HEK293 (cell line): ENCODE results near the gene RAPGEF5.

Source experiments
- CTCF ChIA-PET: fragments of 350-600 bp; formaldehyde crosslinking; extraction: SDS; loops from one replicate; lab custom pipeline; 2021; ENCODE audit warnings: antibody characterized with exemption; lab: Yijun Ruan, JAX
- POLR2A ChIA-PET: fragments of 300-600 bp; formaldehyde crosslinking; extraction: SDS; loops from one replicate; lab custom pipeline; 2020; ENCODE audit warnings: antibody characterized with exemption, inconsistent platforms; lab: Yijun Ruan, JAX
- H3K27ac ChIP-seq: fragments of 200-500 bp; sonication (Bioruptor generic); 2 replicates; pipeline ENCODE4 v1.5.1; 2014; ENCODE audit warnings: low read depth, low read length, control low read depth, inconsistent platforms; ENCODE audit errors: extremely low read depth
- H3K36me3 ChIP-seq, 2 experiments: fragments of 200-500 bp in 1 of 2; sonication (Bioruptor generic) in 1 of 2; 1 replicate in 1 of 2; 2 replicates in 1 of 2; pipeline ENCODE4 v1.5.1; 2014 to 2017; ENCODE audit warnings: inconsistent platforms in 2 of 2, low read length in 2 of 2; ENCODE audit not compliant: control insufficient read depth in 2 of 2, insufficient read depth in 1 of 2
- H3K4me1 ChIP-seq: fragments of 200-500 bp; sonication (Bioruptor generic); 2 replicates; pipeline ENCODE4 v1.5.1; 2014; ENCODE audit warnings: mild to moderate bottlenecking, low read length, inconsistent platforms; ENCODE audit not compliant: control insufficient read depth, insufficient read depth
- H3K4me3 ChIP-seq: 2 replicates; pipeline ENCODE4 v1.5.1; 2011; ENCODE audit warnings: low read depth, mild to moderate bottlenecking, control low read depth, low read length, moderate library complexity
- H3K9me3 ChIP-seq: fragments of 200-500 bp; sonication (Bioruptor generic); 2 replicates; pipeline ENCODE4 v1.5.1; 2014; ENCODE audit warnings: low read depth, low read length, inconsistent platforms; ENCODE audit not compliant: control insufficient read depth, insufficient read depth
- HOXA7 ChIP-seq: sonication (generic); formaldehyde crosslinking; IDR thresholded peaks from 2 replicates; pipeline ENCODE4 v1.8.1; 2022; ENCODE audit warnings: missing genetic modification reagents, borderline replicate concordance
- RBAK ChIP-seq: fragments of 450-650 bp; formaldehyde crosslinking; IDR thresholded peaks from 2 replicates; pipeline ENCODE4 v1.5.1; 2016; ENCODE audit warnings: missing biosample characterization, missing genetic modification characterization
- SALL2 ChIP-seq: fragments of 450-650 bp; formaldehyde crosslinking; IDR thresholded peaks from 2 replicates; pipeline ENCODE4 v1.5.0; 2017; ENCODE audit warnings: missing biosample characterization, mild to moderate bottlenecking, missing genetic modification characterization, borderline replicate concordance
- SCRT2 ChIP-seq: fragments of 450-650 bp; formaldehyde crosslinking; IDR thresholded peaks from 2 replicates; pipeline ENCODE4 v1.5.1; 2016; ENCODE audit warnings: missing biosample characterization, missing genetic modification characterization
- TCF7L2 ChIP-seq: IDR thresholded peaks from 2 replicates; pipeline ENCODE4 v1.6.1; 2011; ENCODE audit warnings: low read depth, mild to moderate bottlenecking, inconsistent platforms, low read length, moderate library complexity, borderline replicate concordance
- YY1 ChIP-seq: fragments of 450-650 bp; formaldehyde crosslinking; IDR thresholded peaks from 2 replicates; pipeline ENCODE4 v1.5.1; 2018; ENCODE audit warnings: missing biosample characterization, missing genetic modification characterization
- ZBTB17 ChIP-seq: fragments of 450-650 bp; formaldehyde crosslinking; IDR thresholded peaks from 2 replicates; pipeline ENCODE4 v1.5.1; 2016; ENCODE audit warnings: missing biosample characterization, missing genetic modification characterization
- ZFP41 ChIP-seq: fragments of 450-650 bp; formaldehyde crosslinking; IDR thresholded peaks from 2 replicates; pipeline ENCODE4 v1.5.1; 2016; ENCODE audit warnings: missing biosample characterization, missing genetic modification characterization, borderline replicate concordance
- ZNF114 ChIP-seq: fragments of 450-650 bp; formaldehyde crosslinking; IDR thresholded peaks from 2 replicates; pipeline ENCODE4 v1.5.0; 2017; ENCODE audit warnings: missing biosample characterization, missing genetic modification characterization
- ZNF174 ChIP-seq: fragments of 450-650 bp; formaldehyde crosslinking; IDR thresholded peaks from 2 replicates; pipeline ENCODE4 v1.5.0; 2017; ENCODE audit warnings: missing biosample characterization, mild to moderate bottlenecking, missing genetic modification characterization
- ZNF19 ChIP-seq: fragments of 450-650 bp; formaldehyde crosslinking; IDR thresholded peaks from 2 replicates; pipeline ENCODE4; 2016; ENCODE audit warnings: missing biosample characterization, missing genetic modification characterization, low read depth
- ZNF202 ChIP-seq: fragments of 450-650 bp; formaldehyde crosslinking; IDR thresholded peaks from 2 replicates; pipeline ENCODE4 v1.5.1; 2016; ENCODE audit warnings: missing biosample characterization, missing genetic modification characterization, borderline replicate concordance
- ZNF211 ChIP-seq: fragments of 450-650 bp; formaldehyde crosslinking; IDR thresholded peaks from 2 replicates; pipeline ENCODE4 v1.5.1; 2016; ENCODE audit warnings: low read depth, missing biosample characterization, missing genetic modification characterization
- ZNF214 ChIP-seq: fragments of 450-650 bp; formaldehyde crosslinking; IDR thresholded peaks from 2 replicates; pipeline ENCODE4 v1.5.1; 2017; ENCODE audit warnings: missing biosample characterization, mild to moderate bottlenecking, missing genetic modification characterization, borderline replicate concordance
- ZNF473 ChIP-seq: fragments of 450-650 bp; formaldehyde crosslinking; IDR thresholded peaks from 2 replicates; pipeline ENCODE4 v1.5.1; 2017; ENCODE audit warnings: missing biosample characterization, missing genetic modification characterization
- ZNF510 ChIP-seq: fragments of 450-650 bp; formaldehyde crosslinking; IDR thresholded peaks from 2 replicates; pipeline ENCODE4 v1.5.1; 2018; ENCODE audit warnings: mild to moderate bottlenecking, missing genetic modification characterization, missing biosample characterization; ENCODE audit not compliant: insufficient replicate concordance
- ZNF529 ChIP-seq: fragments of 450-650 bp; formaldehyde crosslinking; IDR thresholded peaks from 2 replicates; pipeline ENCODE4 v1.5.1; 2017; ENCODE audit warnings: missing genetic modification characterization, missing biosample characterization; ENCODE audit not compliant: insufficient replicate concordance
- ZNF549 ChIP-seq: fragments of 450-650 bp; IDR thresholded peaks from 2 replicates; pipeline ENCODE4 v1.5.1; 2018; ENCODE audit warnings: missing biosample characterization, missing genetic modification characterization, mild to moderate bottlenecking, inconsistent platforms, moderate library complexity
- ZNF571 ChIP-seq: fragments of 450-650 bp; formaldehyde crosslinking; IDR thresholded peaks from 2 replicates; pipeline ENCODE4 v1.5.0; 2017; ENCODE audit warnings: missing biosample characterization, missing genetic modification characterization
- ZNF658 ChIP-seq: fragments of 450-650 bp; formaldehyde crosslinking; IDR thresholded peaks from 2 replicates; pipeline ENCODE4; 2016; ENCODE audit warnings: missing biosample characterization, missing genetic modification characterization
- ZNF701 ChIP-seq: fragments of 450-650 bp; formaldehyde crosslinking; IDR thresholded peaks from 2 replicates; pipeline ENCODE4 v1.5.1; 2016; ENCODE audit warnings: missing biosample characterization, missing genetic modification characterization
- ZNF777 ChIP-seq: fragments of 450-650 bp; formaldehyde crosslinking; IDR thresholded peaks from 2 replicates; pipeline ENCODE4 v1.5.1; 2017; ENCODE audit warnings: missing biosample characterization, missing genetic modification characterization, borderline replicate concordance
- ZNF843 ChIP-seq: fragments of 450-650 bp; formaldehyde crosslinking; IDR thresholded peaks from 2 replicates; pipeline ENCODE4 v1.5.1; 2016; ENCODE audit warnings: missing biosample characterization, missing genetic modification characterization
- TF ChIP-seq, protein P1 (sequence below): fragments of 450-650 bp; formaldehyde crosslinking; IDR thresholded peaks from 2 replicates; pipeline ENCODE4 v1.5.1; 2016; ENCODE audit warnings: missing biosample characterization, missing genetic modification characterization
- TF ChIP-seq, protein P2 (sequence below): fragments of 450-650 bp; formaldehyde crosslinking; IDR thresholded peaks from 2 replicates; pipeline ENCODE4 v1.5.1; 2016; ENCODE audit warnings: missing biosample characterization, missing genetic modification characterization
- TF ChIP-seq, protein P3 (sequence below): fragments of 450-650 bp; formaldehyde crosslinking; conservative IDR thresholded peaks from 2 replicates; pipeline ENCODE4 v1.5.1; 2016; ENCODE audit warnings: low read depth, missing biosample characterization, missing genetic modification characterization

Gene RAPGEF5

DNA sequence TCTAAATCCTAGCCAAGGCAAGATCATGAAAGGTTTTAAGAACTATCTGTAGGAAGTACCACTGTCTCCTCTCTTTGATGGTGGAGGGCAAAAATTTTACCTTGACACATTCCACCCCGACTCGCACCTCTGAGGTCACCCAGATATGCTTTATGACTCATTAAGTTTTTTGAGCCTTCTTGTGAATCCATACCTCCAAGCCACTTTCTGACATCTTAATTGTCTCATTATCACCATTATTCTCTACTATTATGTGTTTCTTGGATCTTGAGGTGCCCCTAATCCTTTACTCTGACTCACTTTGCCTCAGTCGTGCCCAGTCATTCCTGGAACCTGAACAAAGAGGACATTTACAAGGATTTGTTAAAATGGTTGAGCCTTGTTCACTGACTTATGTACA, 146.6 kb downstream of the RAPGEF5 start:
- H3K4me1 ChIP-seq, result no peaks in the 10 kb centered on the region
- H3K36me3 ChIP-seq, result no peaks in the 10 kb centered on the region
- TF ChIP-seq ZNF777 (tag by site-specific recombination) (no peak), ZNF701 (tag by site-specific recombination) (no peak), ZNF211 (tag by site-specific recombination) (no peak), ZNF19 (tag by site-specific recombination) (no peak), ZNF658 (tag by site-specific recombination) (no peak), RBAK (tag by site-specific recombination) (no peak), ZBTB17 (tag by site-specific recombination) (no peak), SCRT2 (no peak), ZNF214 (tag by site-specific recombination) (no peak), TCF7L2 (no peak), ZNF843 (tag by site-specific recombination) (no peak), SALL2 (no peak), ZNF510 (tag by site-specific recombination) (no peak), HOXA7 (no peak), YY1 (no peak), ZNF473 (tag by site-specific recombination) (no peak)
- TF ChIP-seq, protein P1, sequence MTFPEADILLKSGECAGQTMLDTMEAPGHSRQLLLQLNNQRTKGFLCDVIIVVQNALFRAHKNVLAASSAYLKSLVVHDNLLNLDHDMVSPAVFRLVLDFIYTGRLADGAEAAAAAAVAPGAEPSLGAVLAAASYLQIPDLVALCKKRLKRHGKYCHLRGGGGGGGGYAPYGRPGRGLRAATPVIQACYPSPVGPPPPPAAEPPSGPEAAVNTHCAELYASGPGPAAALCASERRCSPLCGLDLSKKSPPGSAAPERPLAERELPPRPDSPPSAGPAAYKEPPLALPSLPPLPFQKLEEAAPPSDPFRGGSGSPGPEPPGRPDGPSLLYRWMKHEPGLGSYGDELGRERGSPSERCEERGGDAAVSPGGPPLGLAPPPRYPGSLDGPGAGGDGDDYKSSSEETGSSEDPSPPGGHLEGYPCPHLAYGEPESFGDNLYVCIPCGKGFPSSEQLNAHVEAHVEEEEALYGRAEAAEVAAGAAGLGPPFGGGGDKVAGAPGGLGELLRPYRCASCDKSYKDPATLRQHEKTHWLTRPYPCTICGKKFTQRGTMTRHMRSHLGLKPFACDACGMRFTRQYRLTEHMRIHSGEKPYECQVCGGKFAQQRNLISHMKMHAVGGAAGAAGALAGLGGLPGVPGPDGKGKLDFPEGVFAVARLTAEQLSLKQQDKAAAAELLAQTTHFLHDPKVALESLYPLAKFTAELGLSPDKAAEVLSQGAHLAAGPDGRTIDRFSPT (tag by site-specific recombination), result no peak
- TF ChIP-seq, protein P2, sequence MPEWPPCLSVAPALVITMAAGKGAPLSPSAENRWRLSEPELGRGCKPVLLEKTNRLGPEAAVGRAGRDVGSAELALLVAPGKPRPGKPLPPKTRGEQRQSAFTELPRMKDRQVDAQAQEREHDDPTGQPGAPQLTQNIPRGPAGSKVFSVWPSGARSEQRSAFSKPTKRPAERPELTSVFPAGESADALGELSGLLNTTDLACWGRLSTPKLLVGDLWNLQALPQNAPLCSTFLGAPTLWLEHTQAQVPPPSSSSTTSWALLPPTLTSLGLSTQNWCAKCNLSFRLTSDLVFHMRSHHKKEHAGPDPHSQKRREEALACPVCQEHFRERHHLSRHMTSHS (tag by site-specific recombination), result no peak
- H3K4me3 ChIP-seq, result no peak overlapping the region
- ChIA-PET POLR2A (no interaction called here), CTCF (no interaction called here)
- H3K27ac ChIP-seq, result no peak overlapping the region
- H3K9me3 ChIP-seq, result no peaks in the 10 kb centered on the region

DNA sequence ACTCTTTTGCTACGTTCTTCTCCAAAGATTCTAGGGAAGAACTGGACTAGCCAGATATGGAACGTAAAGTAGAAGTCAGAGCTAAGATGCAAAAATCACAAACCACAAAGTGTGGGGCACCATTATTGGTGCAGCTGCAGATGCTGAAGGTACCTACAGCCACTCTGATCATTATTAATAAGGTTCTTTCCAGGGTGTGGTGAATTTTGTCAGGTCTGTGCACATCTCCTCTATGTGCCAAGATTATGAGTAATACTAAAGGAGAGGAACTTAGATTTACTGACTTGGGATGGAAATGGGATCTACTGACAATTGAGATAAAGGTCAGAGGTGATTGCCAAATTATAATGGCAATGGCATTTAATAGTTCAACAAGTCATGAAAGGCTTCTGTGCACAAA, 148.2 kb downstream of the RAPGEF5 start:
- H3K4me3 ChIP-seq, result no peak overlapping the region
- ChIA-PET CTCF (interaction anchor here (0.7 kb wide), 1 partner anchor 17 kb away, joined by 3 read pairs; no protein-coding TSS in a partner anchor), POLR2A (no interaction called here)
- H3K4me1 ChIP-seq, result no peaks in the 10 kb centered on the region
- no peak overlapping the region for H3K27ac ChIP-seq
- no peaks in the 10 kb centered on the region for H3K9me3 ChIP-seq
- H3K36me3 ChIP-seq, result no peaks in the 10 kb centered on the region
- TF ChIP-seq ZNF174 (tag by site-specific recombination), result no peak
- no peak for TF ChIP-seq ZNF114
- no peak for TF ChIP-seq ZNF202 (tag by site-specific recombination)
- no peak for TF ChIP-seq ZNF571 (tag by site-specific recombination)
- TF ChIP-seq ZNF529 (tag by site-specific recombination), result no peak
- TF ChIP-seq ZNF549 (tag by site-specific recombination), result no peak
- TF ChIP-seq, protein P3, sequence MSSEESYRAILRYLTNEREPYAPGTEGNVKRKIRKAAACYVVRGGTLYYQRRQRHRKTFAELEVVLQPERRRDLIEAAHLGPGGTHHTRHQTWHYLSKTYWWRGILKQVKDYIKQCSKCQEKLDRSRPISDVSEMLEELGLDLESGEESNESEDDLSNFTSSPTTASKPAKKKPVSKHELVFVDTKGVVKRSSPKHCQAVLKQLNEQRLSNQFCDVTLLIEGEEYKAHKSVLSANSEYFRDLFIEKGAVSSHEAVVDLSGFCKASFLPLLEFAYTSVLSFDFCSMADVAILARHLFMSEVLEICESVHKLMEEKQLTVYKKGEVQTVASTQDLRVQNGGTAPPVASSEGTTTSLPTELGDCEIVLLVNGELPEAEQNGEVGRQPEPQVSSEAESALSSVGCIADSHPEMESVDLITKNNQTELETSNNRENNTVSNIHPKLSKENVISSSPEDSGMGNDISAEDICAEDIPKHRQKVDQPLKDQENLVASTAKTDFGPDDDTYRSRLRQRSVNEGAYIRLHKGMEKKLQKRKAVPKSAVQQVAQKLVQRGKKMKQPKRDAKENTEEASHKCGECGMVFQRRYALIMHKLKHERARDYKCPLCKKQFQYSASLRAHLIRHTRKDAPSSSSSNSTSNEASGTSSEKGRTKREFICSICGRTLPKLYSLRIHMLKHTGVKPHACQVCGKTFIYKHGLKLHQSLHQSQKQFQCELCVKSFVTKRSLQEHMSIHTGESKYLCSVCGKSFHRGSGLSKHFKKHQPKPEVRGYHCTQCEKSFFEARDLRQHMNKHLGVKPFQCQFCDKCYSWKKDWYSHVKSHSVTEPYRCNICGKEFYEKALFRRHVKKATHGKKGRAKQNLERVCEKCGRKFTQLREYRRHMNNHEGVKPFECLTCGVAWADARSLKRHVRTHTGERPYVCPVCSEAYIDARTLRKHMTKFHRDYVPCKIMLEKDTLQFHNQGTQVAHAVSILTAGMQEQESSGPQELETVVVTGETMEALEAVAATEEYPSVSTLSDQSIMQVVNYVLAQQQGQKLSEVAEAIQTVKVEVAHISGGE (tag by site-specific recombination), result no peak
- TF ChIP-seq ZFP41 (tag by site-specific recombination), result no peak
- TF ChIP-seq, all 188 proteins: peak for 0
